Measurements from ENCODE around the gene PEDS1.
"Not testable (repeated sequence)": the region's sequence is repeated elsewhere in the genome, so short reads cannot be mapped to it uniquely, and the experiment has no call there.

PEDS1 gene

GRCh38 chr20:50113420-50114224 is 39.9 kb downstream of the PEDS1 start:
- DNase-seq (ENCODE audit: low read depth, low spot score): no peak

- peak; percentile 60 for DNase-seq (ENCODE audit: low read depth, low spot score)
Measured at GRCh38 chr20:50112512-50113419, 40.8 kb downstream of the PEDS1 start, which contains the start of gene UBE2V1. Gene UBE2V1 (minus strand): TSS chr20:50113150. CDS start chr20:50113128, 22 bp downstream.

GRCh38 chr20:50111829-50112495 is 41.6 kb downstream of the PEDS1 start:
- no peak for DNase-seq (ENCODE audit: low read depth, low spot score)

- no peak for DNase-seq (ENCODE audit: low read depth, low spot score)
Measured at GRCh38 chr20:50111120-50111828, 42.2 kb downstream of the PEDS1 start.

GRCh38 chr20:50110141-50111047 is 43.1 kb downstream of the PEDS1 start:
- DNase-seq (ENCODE audit: low read depth, low spot score): no peak

GRCh38 chr20:50108556-50109235 is 44.8 kb downstream of the PEDS1 start:
- DNase-seq (ENCODE audit: low read depth, low spot score): no peak

GRCh38 chr20:50107796-50108331 is 45.7 kb downstream of the PEDS1 start:
- DNase-seq (ENCODE audit: low read depth, low spot score): no peak

- no peak for DNase-seq (ENCODE audit: low read depth, low spot score)
Measured at GRCh38 chr20:50107086-50107660, 46.4 kb downstream of the PEDS1 start.

GRCh38 chr20:50106669-50107068 is 46.9 kb downstream of the PEDS1 start:
- DNase-seq (ENCODE audit: low read depth, low spot score): not testable (repeated sequence)
